GM19372 (cell line): ENCODE results near the gene EML2.
"Not testable (repeated sequence)": the region's sequence is repeated elsewhere in the genome, so short reads cannot be mapped to it uniquely, and the experiment has no call there.

ENCODE experiments used
- ATAC-seq: cut with Tn5 transposase; IDR thresholded peaks from one replicate; pipeline ENCODE4 v1.9.1; 2021; ENCODE audit warnings: mild to moderate bottlenecking, low read depth, moderate library complexity; ENCODE audit not compliant: unreplicated experiment

The EML2 gene

GRCh38 chr19:45621976-45622503 is 17.2 kb downstream of the EML2 start:
- ATAC-seq, result no peak

GRCh38 chr19:45621389-45621788 is 17.8 kb downstream of the EML2 start:
- ATAC-seq, result no peak

- ATAC-seq, result no peak
Observed at GRCh38 chr19:45616704-45617017, 22.5 kb downstream of the EML2 start.

- no peak for ATAC-seq
Observed at GRCh38 chr19:45615795-45616703, 23.1 kb downstream of the EML2 start.

GRCh38 chr19:45615056-45615455 is 24.1 kb downstream of the EML2 start:
- not testable (repeated sequence) for ATAC-seq

- ATAC-seq, result no peak
Observed at GRCh38 chr19:45613926-45614725, 25.1 kb downstream of the EML2 start.

GRCh38 chr19:45608948-45609347 is 30.2 kb downstream of the EML2 start:
- no peak for ATAC-seq

GRCh38 chr19:45607071-45608029 is 31.8 kb downstream of the EML2 start:
- ATAC-seq, result no peak

- no peak for ATAC-seq
Observed at GRCh38 chr19:45601524-45602374, 37.4 kb downstream of the EML2 start, which contains the start of gene GPR4. Gene GPR4 (minus strand): TSS chr19:45602212. CDS start chr19:45591866, 10,346 bp downstream.

- ATAC-seq, result no peak
Observed at GRCh38 chr19:45601115-45601514, 38.1 kb downstream of the EML2 start.

GRCh38 chr19:45600340-45600885 is 38.8 kb downstream of the EML2 start:
- ATAC-seq, result no peak

GRCh38 chr19:45599286-45599685 is 39.9 kb downstream of the EML2 start:
- ATAC-seq, result no peak

- ATAC-seq, result no peak
Observed at GRCh38 chr19:45598267-45599001, 40.8 kb downstream of the EML2 start.

- ATAC-seq, result no peak
Observed at GRCh38 chr19:45597425-45598111, 41.6 kb downstream of the EML2 start.

GRCh38 chr19:45595814-45596213 is 43.4 kb downstream of the EML2 start:
- ATAC-seq, result no peak

- no peak for ATAC-seq
Observed at GRCh38 chr19:45593520-45593919, 45.7 kb downstream of the EML2 start.

- ATAC-seq, result no peak
Observed at GRCh38 chr19:45592366-45592765, 46.8 kb downstream of the EML2 start.

- ATAC-seq, result no peak
Observed at GRCh38 chr19:45591638-45592005, 47.6 kb downstream of the EML2 start.
